IMR-90 (cell line): ENCODE results near the gene ADRA2C. TPM values are rescaled to one million over a fixed set of nuclear protein-coding genes. Genes with fewer than 3 reads are reported as not detected.

Experiments
- ATAC-seq: fragments of 200-7000 bp; cut with Tn5 transposase; 2 replicates; pipeline ENCODE4 v1.9.1; 2020; ENCODE audit warnings: low read depth, mild to moderate bottlenecking, moderate library complexity
- BruUV-seq: library from RNA; stranded (reverse); fragments of 400-500 nt; replicated peaks from 2 replicates; lab custom pipeline; 2021; lab: Mats Ljungman, UMichigan
- CTCF ChIA-PET: fragments of 300-600 bp; formaldehyde crosslinking; extraction: SDS; loops from one replicate; lab custom pipeline; 2021; ENCODE audit warnings: antibody characterized with exemption; lab: Yijun Ruan, JAX
- POLR2A ChIA-PET: fragments of 300-600 bp; sonication (Branson Sonifier 250); formaldehyde crosslinking; loops from one replicate; lab custom pipeline; 2022; ENCODE audit warnings: antibody characterized with exemption; ENCODE audit not compliant: unreplicated experiment; lab: Charles Lee
- DNase-seq: peaks from one replicate; pipeline ENCODE4 v3.0.0; 2013
- H2AFZ ChIP-seq: replicated peaks from 2 replicates; pipeline ENCODE3; 2013; ENCODE audit warnings: low read length, mild to moderate bottlenecking; ENCODE audit not compliant: poor library complexity
- H2AK5ac ChIP-seq: 2 replicates; pipeline ENCODE4 v1.6.1; 2013; ENCODE audit warnings: low read depth, low read length, inconsistent platforms
- H2AK9ac ChIP-seq: replicated peaks from 2 replicates; pipeline ENCODE3; 2013; ENCODE audit warnings: mild to moderate bottlenecking, low read depth, low read length, moderate library complexity; ENCODE audit not compliant: poor library complexity
- H2BK120ac ChIP-seq: 2 replicates; pipeline ENCODE4 v1.6.1; 2013; ENCODE audit warnings: low read depth, low read length, inconsistent platforms
- H2BK15ac ChIP-seq: 3 replicates; pipeline ENCODE4 v1.6.1; 2013; ENCODE audit warnings: low read depth, low read length, inconsistent platforms
- H2BK20ac ChIP-seq: 2 replicates; pipeline ENCODE4 v1.6.1; 2013; ENCODE audit warnings: low read depth, mild to moderate bottlenecking, inconsistent platforms, low read length, moderate library complexity
- H2BK5ac ChIP-seq: 2 replicates; pipeline ENCODE4 v1.6.1; 2013; ENCODE audit warnings: mild to moderate bottlenecking, low read depth, low read length, inconsistent platforms; ENCODE audit not compliant: poor library complexity, severe bottlenecking
- H3K14ac ChIP-seq: replicated peaks from 2 replicates; pipeline ENCODE4 v1.6.1; 2013; ENCODE audit warnings: low read depth, low read length, inconsistent platforms
- H3K18ac ChIP-seq: 2 replicates; pipeline ENCODE4 v1.6.1; 2013; ENCODE audit warnings: low read depth, low read length, control low read depth
- H3K23ac ChIP-seq: 2 replicates; pipeline ENCODE4 v1.6.1; 2013; ENCODE audit warnings: low read depth, low read length, inconsistent platforms
- H3K27ac ChIP-seq: 2 replicates; pipeline ENCODE4 v1.5.1; 2013; ENCODE audit warnings: mild to moderate bottlenecking, control low read depth, low read length; ENCODE audit not compliant: insufficient read depth
- H3K27me3 ChIP-seq: 2 replicates; pipeline ENCODE4 v1.6.1; 2013; ENCODE audit warnings: low read length; ENCODE audit not compliant: control insufficient read depth, insufficient read depth
- H3K36me3 ChIP-seq: 2 replicates; pipeline ENCODE4 v1.6.1; 2013; ENCODE audit warnings: low read length, mixed read lengths; ENCODE audit not compliant: control insufficient read depth, insufficient read depth
- H3K4ac ChIP-seq: 2 replicates; pipeline ENCODE4 v1.6.1; 2013; ENCODE audit warnings: low read depth, low read length, inconsistent platforms
- H3K4me1 ChIP-seq: 2 replicates; pipeline ENCODE4 v1.6.1; 2013; ENCODE audit warnings: low read length, mixed read lengths; ENCODE audit not compliant: control insufficient read depth, insufficient read depth
- H3K4me2 ChIP-seq: 2 replicates; pipeline ENCODE4 v1.6.1; 2013; ENCODE audit warnings: low read depth, mild to moderate bottlenecking, control low read depth, low read length, moderate library complexity
- H3K4me3 ChIP-seq: 2 replicates; pipeline ENCODE4 v1.5.1; 2013; ENCODE audit warnings: low read depth, mild to moderate bottlenecking, control low read depth, low read length, moderate library complexity; ENCODE audit not compliant: insufficient read depth
- H3K56ac ChIP-seq: 2 replicates; pipeline ENCODE4 v1.6.1; 2013; ENCODE audit warnings: low read length, inconsistent platforms; ENCODE audit not compliant: insufficient read depth; ENCODE audit errors: extremely low read depth
- H3K79me1 ChIP-seq, 2 experiments: 2 replicates each; pipeline ENCODE4 v1.6.1; 2013; ENCODE audit warnings: low read length in 2 of 2, inconsistent platforms in 1 of 2, low read depth in 1 of 2
- H3K9ac ChIP-seq: 2 replicates; pipeline ENCODE4 v1.6.1; 2013; ENCODE audit warnings: low read depth, low read length, control low read depth
- H3K9me1 ChIP-seq: 2 replicates; pipeline ENCODE4 v1.6.1; 2013; ENCODE audit warnings: low read length, inconsistent platforms; ENCODE audit not compliant: insufficient read depth
- H3K9me3 ChIP-seq: 2 replicates; pipeline ENCODE4 v1.6.1; 2013; ENCODE audit warnings: low read length; ENCODE audit not compliant: control insufficient read depth, insufficient read depth
- H4K20me1 ChIP-seq: 2 replicates; pipeline ENCODE4 v1.6.1; 2013; ENCODE audit warnings: low read length, inconsistent platforms; ENCODE audit not compliant: insufficient read depth
- H4K5ac ChIP-seq: 2 replicates; pipeline ENCODE4 v1.6.1; 2013; ENCODE audit warnings: mild to moderate bottlenecking, low read depth, low read length, control low read depth
- H4K8ac ChIP-seq, 2 experiments: 2 replicates each; pipeline ENCODE4 v1.6.1; 2013; ENCODE audit warnings: low read depth in 2 of 2, low read length in 2 of 2, control low read depth in 1 of 2, inconsistent platforms in 1 of 2
- H4K91ac ChIP-seq: 2 replicates; pipeline ENCODE4 v1.6.1; 2013; ENCODE audit warnings: low read depth, low read length, inconsistent platforms; ENCODE audit not compliant: insufficient read depth
- BHLHE40 ChIP-seq: fragments of 150-350 bp; IDR thresholded peaks from 2 replicates; pipeline ENCODE4 v1.6.1; 2016; ENCODE audit warnings: mild to moderate bottlenecking, low read depth, low read length
- CEBPB ChIP-seq: IDR thresholded peaks from 2 replicates; pipeline ENCODE4 v1.6.1; 2012; ENCODE audit warnings: low read depth, low read length, improper control_type of control experiment
- CHD1 ChIP-seq: IDR thresholded peaks from 2 replicates; pipeline ENCODE4 v1.6.1; 2012; ENCODE audit warnings: low read depth, low read length, improper control_type of control experiment
- ELK1 ChIP-seq: fragments of 150-350 bp; IDR thresholded peaks from 2 replicates; pipeline ENCODE4 v1.6.1; 2016; ENCODE audit warnings: low read depth, mild to moderate bottlenecking, low read length, moderate library complexity, borderline replicate concordance
- MAFK ChIP-seq: IDR thresholded peaks from 2 replicates; pipeline ENCODE4 v1.6.1; 2012; ENCODE audit warnings: low read depth, low read length, improper control_type of control experiment
- MAZ ChIP-seq: IDR thresholded peaks from 2 replicates; pipeline ENCODE4 v1.6.1; 2012; ENCODE audit warnings: low read depth, mild to moderate bottlenecking, low read length, improper control_type of control experiment, moderate library complexity, borderline replicate concordance
- MXI1 ChIP-seq: IDR thresholded peaks from 2 replicates; pipeline ENCODE4 v1.6.1; 2012; ENCODE audit warnings: low read depth, mild to moderate bottlenecking, low read length, moderate library complexity, borderline replicate concordance
- NFE2L2 ChIP-seq: fragments of 150-350 bp; IDR thresholded peaks from 2 replicates; pipeline ENCODE4 v1.6.1; 2016; ENCODE audit warnings: low read depth, mild to moderate bottlenecking, low read length
- WGBS, 2 experiments: methylation state at CpG; one replicate each; pipeline versions ENCODE4 v1.1.5 to v1.1.7; 2013; ENCODE audit warnings: missing lambda C conversion rate in 2 of 2; ENCODE audit not compliant: insufficient read length in 1 of 2; ENCODE audit errors: extremely low coverage in 2 of 2; 5-methylcytosine and 5-hydroxymethylcytosine counted together
- dilution Hi-C: fragments of 300-500 bp; cut with HindIII; formaldehyde crosslinking; loops from one replicate; pipeline ENCODE4 v1.14.3; 2018; ENCODE audit warnings: low sequenced_read_pairs; ENCODE audit not compliant: unreplicated experiment
- in situ Hi-C: fragments of 300-500 bp; cut with MboI; formaldehyde crosslinking; loops from 3 replicates; pipeline ENCODE4 v1.14.3; 2019; ENCODE audit warnings: low sequenced_read_pairs, inconsistent platforms, mixed read lengths
- intact Hi-C: fragments of 100-400 bp; cut with micrococcal nuclease; formaldehyde crosslinking; loops from 2 replicates; pipeline ENCODE4 v1.10.0; 2022
- polyA plus RNA-seq, 3 experiments: library from polyadenylated mRNA; depleted of rRNA; stranded (reverse); fragments of >200 nt; gene quantifications; 2 replicates each; pipeline ENCODE4 v1.2.3, GENCODE V29; 2012; ENCODE audit warnings: low replicate concordance in 1 of 3
- total RNA-seq: library from RNA; depleted of rRNA; stranded (reverse); fragments of >200 nt; gene quantifications from 2 replicates; pipeline ENCODE4 v1.2.3, GENCODE V29; 2012

ADRA2C gene
- total and polyA plus RNA-seq, 2 of the 4 experiments (the other 2 are of a cell fraction) = under 0.01 to 0.14 TPM

- no peak overlapping the region for H3K9ac ChIP-seq
- no peak overlapping the region for H2AK9ac ChIP-seq
- in situ Hi-C loops = no loop called here
- no peak overlapping the region for H3K23ac ChIP-seq
- H3K27me3 ChIP-seq = peaks cover 40% of the 10 kb centered on the region
- no peak overlapping the region for H2BK120ac ChIP-seq
- peaks cover 5% of the 10 kb centered on the region for H3K4me1 ChIP-seq
- CTCF ChIA-PET = no interaction called here
- peaks cover 3% of the 10 kb centered on the region for H3K9me3 ChIP-seq
- no peak overlapping the region for H2BK20ac ChIP-seq
- no peak for TF ChIP-seq CHD1
- TF ChIP-seq MAZ = no peak
- no peak for TF ChIP-seq ELK1
- no peak for TF ChIP-seq BHLHE40
- no peak for TF ChIP-seq MXI1
- no peak for TF ChIP-seq MAFK
- TF ChIP-seq CEBPB = no peak
- TF ChIP-seq NFE2L2 = no peak
- BruUV-seq = no TSS peak
- POLR2A ChIA-PET = no interaction called here
- ATAC-seq (no peak), DNase-seq (no peak)
- H3K56ac ChIP-seq = no peak overlapping the region
- no peak overlapping the region for H4K5ac ChIP-seq
- no peaks in the 10 kb centered on the region for H3K79me1 ChIP-seq
- no peak overlapping the region for H3K4ac ChIP-seq
- H3K36me3 ChIP-seq = no peaks in the 10 kb centered on the region
- H2BK15ac ChIP-seq = no peak overlapping the region
- H4K91ac ChIP-seq = no peak overlapping the region
- H3K9me1 ChIP-seq = no peaks in the 10 kb centered on the region
- no peak overlapping the region for H4K8ac ChIP-seq
- H2AK5ac ChIP-seq = no peak overlapping the region
- no peaks in the 10 kb centered on the region for H4K20me1 ChIP-seq
- H3K14ac ChIP-seq = no peak overlapping the region
- H3K18ac ChIP-seq = no peak overlapping the region
- dilution Hi-C loops = no loop called here
- no peak overlapping the region for H2AFZ ChIP-seq
- intact Hi-C loops = no loop called here
- 78% methylated on average over 8 of the region's 31 CpGs; no CpG with 5 or more reads in 1 of the 2 experiments for WGBS, 2 experiments
- no peak overlapping the region for H3K27ac ChIP-seq
- H3K4me2 ChIP-seq = no peak overlapping the region
- no peak overlapping the region for H3K4me3 ChIP-seq
- no peak overlapping the region for H2BK5ac ChIP-seq
Measured at GRCh38 chr4:3732076-3733028, 33.8 kb upstream of the ADRA2C start.
